Prostate gland (tissue), 2 donors: Measurements from ENCODE around the gene IGFBP2. TPM values are rescaled to one million over a fixed set of nuclear protein-coding genes. Genes with fewer than 3 reads are reported as not detected.

ENCODE experiments used
- DNase-seq: peaks from one replicate; pipeline ENCODE4 v3.0.0-alpha.2; 2019; ENCODE audit warnings: low spot score
- H3K27ac ChIP-seq, 2 donors: fragments of 200-600 bp; sonication (generic); 2 replicates each; pipeline ENCODE4 v1.5.1; 2017 to 2019
- H3K27me3 ChIP-seq: fragments of 200-600 bp; sonication (generic); replicated peaks from 2 replicates; pipeline ENCODE4 v1.5.1; 2019; ENCODE audit not compliant: insufficient read depth
- H3K36me3 ChIP-seq, 2 donors: fragments of 200-600 bp; sonication (generic); 1 replicate in 1 of 2; 2 replicates in 1 of 2; pipeline versions ENCODE4 v1.5.1 to v1.8.1; 2017 to 2019
- H3K4me1 ChIP-seq: fragments of 200-600 bp; sonication (generic); replicated peaks from 2 replicates; pipeline ENCODE4 v1.5.1; 2019
- H3K4me3 ChIP-seq, 2 donors: fragments of 200-600 bp; sonication (generic); 2 replicates each; pipeline ENCODE4 v1.5.1; 2017 to 2019
- H3K9me3 ChIP-seq: fragments of 200-600 bp; sonication (generic); 2 replicates; pipeline ENCODE4 v1.5.1; 2017
- POLR2A ChIP-seq: fragments of 450-650 bp; IDR thresholded peaks from one replicate; pipeline ENCODE4 v1.6.1; 2016; ENCODE audit warnings: antibody characterized with exemption, mild to moderate bottlenecking
- POLR2AphosphoS5 ChIP-seq: sonication (generic); formaldehyde crosslinking; IDR thresholded peaks from one replicate; pipeline ENCODE4 v1.6.1; 2017; ENCODE audit warnings: antibody characterized with exemption
- WGBS: methylation state at CpG from one replicate; pipeline ENCODE4 v1.1.5; 2018; 5-methylcytosine and 5-hydroxymethylcytosine counted together
- intact Hi-C: fragments of 100-400 bp; cut with DNase I; formaldehyde crosslinking; loops from one replicate; pipeline ENCODE4 v1.14.2; 2022
- total RNA-seq, 2 donors: library from RNA; depleted of rRNA; stranded (reverse); fragments of >200 nt; gene quantifications; one replicate each; pipeline ENCODE4 v1.1.0, GENCODE V29; 2016
- TF ChIP-seq, protein P1 (sequence below), 4 experiments: fragments of 200-600 bp in 2 of 4; fragments of 450-650 bp in 2 of 4; sonication (generic) in 2 of 4; IDR thresholded peaks; 1 replicate in 3 of 4; 2 replicates in 1 of 4; pipeline ENCODE4 v1.5.1; 2016 to 2019; ENCODE audit warnings: antibody characterized with exemption in 4 of 4, mild to moderate bottlenecking in 2 of 4, moderate library complexity in 2 of 4

The IGFBP2 gene
- total RNA-seq, 2 donors from 2014 or later: 152 to 250 TPM

DNA sequence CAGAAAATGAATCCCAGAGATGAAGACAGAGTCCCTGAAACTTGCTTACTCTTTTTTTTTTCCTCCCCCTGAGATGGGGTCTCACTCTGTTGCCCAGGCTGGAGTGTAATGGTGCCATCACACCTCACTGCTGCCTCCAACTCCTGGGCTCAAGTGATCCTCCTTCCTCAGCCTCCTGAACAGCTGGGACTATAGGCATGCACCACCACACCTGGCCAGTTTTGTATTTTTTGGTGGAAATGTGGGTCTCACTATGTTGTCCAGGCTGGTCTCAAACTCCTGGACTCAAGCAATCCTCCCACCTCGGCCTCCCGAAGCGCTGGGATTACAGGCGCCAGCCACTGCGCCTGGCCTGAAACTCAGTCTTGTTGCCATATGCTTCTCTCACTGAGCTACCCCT is 27.8 kb downstream of the IGFBP2 start:
- Histone ChIP-seq H3K4me1 (peaks cover 4% of the 10 kb centered on the region), H3K36me3 (no peaks in the 10 kb centered on the region), H3K27me3 (no peaks in the 10 kb centered on the region), H3K4me3 (no peak overlapping the region), H3K27ac (no peak overlapping the region), H3K9me3 (no peaks in the 10 kb centered on the region)
- intact Hi-C loops: no loop called here
- no peak for DNase-seq
- TF ChIP-seq POLR2A: no peak
- TF ChIP-seq, protein P1, sequence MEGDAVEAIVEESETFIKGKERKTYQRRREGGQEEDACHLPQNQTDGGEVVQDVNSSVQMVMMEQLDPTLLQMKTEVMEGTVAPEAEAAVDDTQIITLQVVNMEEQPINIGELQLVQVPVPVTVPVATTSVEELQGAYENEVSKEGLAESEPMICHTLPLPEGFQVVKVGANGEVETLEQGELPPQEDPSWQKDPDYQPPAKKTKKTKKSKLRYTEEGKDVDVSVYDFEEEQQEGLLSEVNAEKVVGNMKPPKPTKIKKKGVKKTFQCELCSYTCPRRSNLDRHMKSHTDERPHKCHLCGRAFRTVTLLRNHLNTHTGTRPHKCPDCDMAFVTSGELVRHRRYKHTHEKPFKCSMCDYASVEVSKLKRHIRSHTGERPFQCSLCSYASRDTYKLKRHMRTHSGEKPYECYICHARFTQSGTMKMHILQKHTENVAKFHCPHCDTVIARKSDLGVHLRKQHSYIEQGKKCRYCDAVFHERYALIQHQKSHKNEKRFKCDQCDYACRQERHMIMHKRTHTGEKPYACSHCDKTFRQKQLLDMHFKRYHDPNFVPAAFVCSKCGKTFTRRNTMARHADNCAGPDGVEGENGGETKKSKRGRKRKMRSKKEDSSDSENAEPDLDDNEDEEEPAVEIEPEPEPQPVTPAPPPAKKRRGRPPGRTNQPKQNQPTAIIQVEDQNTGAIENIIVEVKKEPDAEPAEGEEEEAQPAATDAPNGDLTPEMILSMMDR (IDR thresholded peaks at IDR 0.05): no peak
- TF ChIP-seq POLR2AphosphoS5: no peak
- 97% methylated on average over 5 of the region's 5 CpGs for WGBS

DNA sequence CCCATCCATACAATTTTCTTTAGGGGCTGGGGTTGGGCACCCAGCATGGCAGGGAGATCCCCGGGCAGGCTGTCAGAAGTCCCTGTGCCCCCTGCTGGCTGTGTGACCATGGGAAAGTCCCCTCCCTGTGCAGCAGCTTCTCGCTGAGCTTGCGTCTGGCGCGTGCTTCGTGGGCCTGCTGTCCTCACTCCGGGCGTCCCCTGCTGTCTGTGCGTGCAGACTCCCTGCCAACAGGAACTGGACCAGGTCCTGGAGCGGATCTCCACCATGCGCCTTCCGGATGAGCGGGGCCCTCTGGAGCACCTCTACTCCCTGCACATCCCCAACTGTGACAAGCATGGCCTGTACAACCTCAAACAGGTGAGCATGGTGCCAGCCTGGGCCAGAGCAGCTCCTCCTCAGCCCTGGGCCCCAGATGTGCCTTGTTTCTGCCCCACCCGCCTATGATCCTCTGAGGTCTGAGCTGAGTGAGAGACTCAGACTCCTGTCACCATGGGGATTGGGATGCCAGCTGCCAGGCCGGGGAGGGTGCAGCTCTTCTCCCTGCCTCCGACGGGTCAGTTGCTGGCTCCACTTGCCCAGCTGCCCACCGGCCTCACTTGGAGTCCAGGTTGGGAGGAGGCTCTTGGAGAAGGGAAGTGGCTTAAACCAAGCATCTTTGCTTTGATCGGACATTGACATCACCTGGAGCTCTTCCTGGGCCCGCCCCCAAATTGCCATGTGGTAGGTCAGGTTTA is 28.6 kb downstream of the IGFBP2 start:
- TF ChIP-seq, protein P1 (IDR thresholded peaks at IDR 0.05): peak in 2 of 4 experiments; percentile 46 to 53
- no peak for TF ChIP-seq POLR2AphosphoS5
- Histone ChIP-seq H3K4me1 (peaks cover 4% of the 10 kb centered on the region), H3K27ac (no peak overlapping the region), H3K4me3 (no peak overlapping the region), H3K27me3 (no peaks in the 10 kb centered on the region), H3K36me3 (no peaks in the 10 kb centered on the region), H3K9me3 (no peaks in the 10 kb centered on the region)
- DNase-seq: no peak
- 69% methylated on average over 20 of the region's 20 CpGs for WGBS
- intact Hi-C loops: no loop called here

DNA sequence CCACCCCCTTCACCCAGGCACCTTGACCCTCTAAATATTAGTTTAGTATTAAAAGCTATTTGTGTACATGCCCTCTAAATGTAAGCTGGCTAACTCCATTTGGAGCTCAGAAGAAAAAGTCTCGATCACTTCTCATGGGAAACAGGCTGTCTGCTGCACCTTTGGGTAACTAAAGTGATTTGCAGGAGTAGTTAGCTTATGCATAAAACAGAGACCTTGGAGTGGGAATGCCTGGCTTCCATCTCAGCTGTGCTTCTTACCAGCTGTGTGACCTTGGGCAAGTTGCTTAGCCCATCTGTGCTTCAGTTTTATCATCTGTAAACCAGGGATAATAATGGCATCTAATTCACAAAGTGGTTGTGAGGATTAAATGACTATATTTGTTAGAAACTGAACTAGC is 29.9 kb downstream of the IGFBP2 start:
- Histone ChIP-seq H3K27me3 (no peaks in the 10 kb centered on the region), H3K9me3 (no peaks in the 10 kb centered on the region), H3K27ac (no peak overlapping the region), H3K4me1 (peaks cover 4% of the 10 kb centered on the region), H3K4me3 (no peak overlapping the region), H3K36me3 (no peaks in the 10 kb centered on the region)
- TF ChIP-seq, protein P1 (IDR thresholded peaks at IDR 0.05): no peak
- no peak for TF ChIP-seq POLR2A
- no peak for TF ChIP-seq POLR2AphosphoS5
- no peak for DNase-seq
- 96% methylated on average over 1 of the region's 1 CpG for WGBS
- intact Hi-C loops: no loop called here

DNA sequence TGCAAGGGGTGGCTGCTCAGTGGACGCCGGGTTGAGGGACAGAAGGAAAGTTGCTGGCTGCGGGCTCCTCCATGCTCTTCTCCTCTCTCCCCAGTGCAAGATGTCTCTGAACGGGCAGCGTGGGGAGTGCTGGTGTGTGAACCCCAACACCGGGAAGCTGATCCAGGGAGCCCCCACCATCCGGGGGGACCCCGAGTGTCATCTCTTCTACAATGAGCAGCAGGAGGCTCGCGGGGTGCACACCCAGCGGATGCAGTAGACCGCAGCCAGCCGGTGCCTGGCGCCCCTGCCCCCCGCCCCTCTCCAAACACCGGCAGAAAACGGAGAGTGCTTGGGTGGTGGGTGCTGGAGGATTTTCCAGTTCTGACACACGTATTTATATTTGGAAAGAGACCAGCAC is 30.6 kb downstream of the IGFBP2 start:
- WGBS: 84% methylated on average over 18 of the region's 18 CpGs
- no peaks in the 10 kb centered on the region for H3K36me3 ChIP-seq
- H3K9me3 ChIP-seq: no peaks in the 10 kb centered on the region
- no peaks in the 10 kb centered on the region for H3K27me3 ChIP-seq
- no peak overlapping the region for H3K4me3 ChIP-seq
- H3K4me1 ChIP-seq: peaks cover 4% of the 10 kb centered on the region
- TF ChIP-seq, protein P1 (IDR thresholded peaks at IDR 0.05): no peak
- TF ChIP-seq POLR2A (no peak), POLR2AphosphoS5 (no peak)
- no peak overlapping the region for H3K27ac ChIP-seq
- intact Hi-C loops: loop anchor here (2.0 kb wide), 1 partner anchor 31 kb away; the partner anchor contains the start of gene IGFBP2
- no peak for DNase-seq

DNA sequence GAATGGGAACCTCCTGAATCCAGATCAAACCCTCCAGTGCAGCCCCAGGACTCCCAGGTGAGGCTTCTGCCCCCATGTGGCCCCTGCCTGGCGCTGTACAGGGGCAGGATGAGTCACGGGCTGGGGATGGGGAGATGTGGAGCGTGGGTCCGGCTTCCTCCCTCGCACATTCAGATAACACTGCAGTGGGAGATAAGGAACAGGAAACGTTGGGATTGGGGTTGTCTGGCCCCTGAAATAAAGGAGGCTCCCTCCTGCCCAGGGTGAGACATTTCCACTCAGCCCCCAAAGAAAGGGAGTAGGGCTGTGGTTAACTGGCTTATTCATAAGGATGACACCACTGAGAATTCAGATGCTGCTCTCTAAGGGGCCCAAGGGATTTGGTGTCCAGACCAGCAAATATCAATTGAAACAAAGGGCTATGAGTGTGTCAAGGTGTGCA is 31.4 kb downstream of the IGFBP2 start:
- Histone ChIP-seq H3K4me3 (no peak overlapping the region), H3K9me3 (no peaks in the 10 kb centered on the region), H3K27me3 (no peaks in the 10 kb centered on the region), H3K27ac (peak overlapping the region; percentile 32 to 56), H3K36me3 (no peaks in the 10 kb centered on the region), H3K4me1 (peaks cover 4% of the 10 kb centered on the region)
- 62% methylated on average over 6 of the region's 6 CpGs for WGBS
- TF ChIP-seq, protein P1 (IDR thresholded peaks at IDR 0.05): no peak
- TF ChIP-seq POLR2A (no peak), POLR2AphosphoS5 (no peak)
- intact Hi-C loops: loop anchor here (2.0 kb wide), 1 partner anchor 32 kb away; the partner anchor contains the start of gene IGFBP2
- DNase-seq: no peak
